HepG2 (cell line): ENCODE data around the gene AGBL3. TPM values are rescaled to one million over a fixed set of nuclear protein-coding genes. Genes with fewer than 3 reads are reported as not detected.

Experiments
- ELF4 ChIP-seq: sonication (generic); formaldehyde crosslinking; IDR thresholded peaks from 2 replicates; pipeline ENCODE4 v1.5.0; 2020; ENCODE audit warnings: missing genetic modification reagents, mild to moderate bottlenecking, moderate library complexity, borderline replicate concordance
- FOXJ3 ChIP-seq: sonication (generic); formaldehyde crosslinking; IDR thresholded peaks from 2 replicates; pipeline ENCODE4 v1.4.0; 2020; ENCODE audit warnings: missing genetic modification reagents, mild to moderate bottlenecking, borderline replicate concordance
- MIER2 ChIP-seq: IDR thresholded peaks from 2 replicates; pipeline ENCODE4 v1.6.1; 2016; ENCODE audit warnings: missing biosample characterization, missing genetic modification reagents
- POLR2A ChIP-seq, 2 experiments: IDR thresholded peaks; 2 replicates each; pipeline ENCODE4 v1.6.1; 2011; ENCODE audit warnings: low read depth in 2 of 2, low read length in 2 of 2, mild to moderate bottlenecking in 1 of 2, moderate library complexity in 1 of 2; ENCODE audit not compliant: insufficient read depth in 1 of 2
- RFXAP ChIP-seq: sonication (generic); formaldehyde crosslinking; IDR thresholded peaks from 2 replicates; pipeline ENCODE4 v1.4.0; 2020; ENCODE audit warnings: missing genetic modification reagents, borderline replicate concordance
- SP5 ChIP-seq: IDR thresholded peaks from 2 replicates; pipeline ENCODE4 v1.6.1; 2016; ENCODE audit warnings: low read depth, borderline replicate concordance
- ZBTB20 ChIP-seq: sonication (generic); formaldehyde crosslinking; IDR thresholded peaks from 2 replicates; pipeline ENCODE4 v1.8.1; 2023; ENCODE audit warnings: missing genetic modification reagents, low read depth, mild to moderate bottlenecking, borderline replicate concordance
- ZBTB38 ChIP-seq: sonication (generic); formaldehyde crosslinking; IDR thresholded peaks from 2 replicates; pipeline ENCODE4 v1.5.1; 2020; ENCODE audit warnings: mild to moderate bottlenecking, missing genetic modification reagents
- ZFAT ChIP-seq: sonication (generic); formaldehyde crosslinking; conservative IDR thresholded peaks from 2 replicates; pipeline ENCODE4 v1.8.1; 2023; ENCODE audit warnings: missing genetic modification reagents, inconsistent platforms
- ZFP37 ChIP-seq: sonication (generic); formaldehyde crosslinking; IDR thresholded peaks from 2 replicates; pipeline ENCODE4 v1.4.0; 2020; ENCODE audit warnings: missing genetic modification reagents, borderline replicate concordance
- ZNF30 ChIP-seq: sonication (generic); formaldehyde crosslinking; IDR thresholded peaks from 2 replicates; pipeline ENCODE4 v1.5.0; 2020; ENCODE audit warnings: mild to moderate bottlenecking, missing genetic modification reagents
- ZNF703 ChIP-seq: sonication (generic); formaldehyde crosslinking; IDR thresholded peaks from 2 replicates; pipeline ENCODE4 v1.5.1; 2020; ENCODE audit warnings: missing genetic modification reagents, mild to moderate bottlenecking, moderate library complexity, borderline replicate concordance
- polyA plus RNA-seq, 8 experiments: library from polyadenylated mRNA; depleted of rRNA in 3 of 8; stranded (reverse) in 7 of 8; unstranded in 1 of 8; fragments of >200 nt; fragmentation: Illumina TruSeq in 4 of 8; extraction: Trizol in 4 of 8; gene quantifications; 2 replicates each; pipeline versions ENCODE4 v1.2.1 to v1.2.3, GENCODE V29; 2011 to 2016; ENCODE audit warnings: low read depth in 4 of 8, missing spikeins in 1 of 8, mixed read lengths in 1 of 8; ENCODE audit not compliant: insufficient read depth in 1 of 8
- total RNA-seq, 5 experiments: library from RNA; depleted of rRNA; stranded (reverse); fragments of >200 nt; fragmentation: Illumina TruSeq; extraction: Trizol; gene quantifications; 2 replicates each; pipeline ENCODE4 v1.2.3, GENCODE V29; 2016; ENCODE audit warnings: low read depth in 1 of 5
- TF ChIP-seq, protein P1 (sequence below): IDR thresholded peaks from 2 replicates; pipeline ENCODE4 v1.6.1; 2016; ENCODE audit warnings: low read depth, missing genetic modification reagents, missing compliant biosample characterization
- TF ChIP-seq, protein P2 (sequence below): sonication (generic); formaldehyde crosslinking; IDR thresholded peaks from 2 replicates; pipeline ENCODE4 v1.4.0; 2020; ENCODE audit warnings: mild to moderate bottlenecking, missing genetic modification reagents
- TF ChIP-seq, protein P3 (sequence below): sonication (generic); formaldehyde crosslinking; IDR thresholded peaks from 2 replicates; pipeline ENCODE4 v1.4.0; 2020; ENCODE audit warnings: missing genetic modification reagents
- TF ChIP-seq, protein P4 (sequence below): sonication (generic); formaldehyde crosslinking; IDR thresholded peaks from 2 replicates; pipeline ENCODE4 v1.4.0; 2020; ENCODE audit warnings: mild to moderate bottlenecking, missing genetic modification reagents
- TF ChIP-seq, protein P5 (sequence below): sonication (generic); formaldehyde crosslinking; IDR thresholded peaks from 2 replicates; pipeline ENCODE4 v1.8.0; 2022; ENCODE audit warnings: missing genetic modification reagents, mild to moderate bottlenecking, inconsistent platforms, borderline replicate concordance

The AGBL3 gene
- total and polyA plus RNA-seq, 2 of the 13 experiments (the other 11 are each of a cell fraction or from before 2014, with no cell fraction given) = 2.2 to 7.2 TPM

DNA sequence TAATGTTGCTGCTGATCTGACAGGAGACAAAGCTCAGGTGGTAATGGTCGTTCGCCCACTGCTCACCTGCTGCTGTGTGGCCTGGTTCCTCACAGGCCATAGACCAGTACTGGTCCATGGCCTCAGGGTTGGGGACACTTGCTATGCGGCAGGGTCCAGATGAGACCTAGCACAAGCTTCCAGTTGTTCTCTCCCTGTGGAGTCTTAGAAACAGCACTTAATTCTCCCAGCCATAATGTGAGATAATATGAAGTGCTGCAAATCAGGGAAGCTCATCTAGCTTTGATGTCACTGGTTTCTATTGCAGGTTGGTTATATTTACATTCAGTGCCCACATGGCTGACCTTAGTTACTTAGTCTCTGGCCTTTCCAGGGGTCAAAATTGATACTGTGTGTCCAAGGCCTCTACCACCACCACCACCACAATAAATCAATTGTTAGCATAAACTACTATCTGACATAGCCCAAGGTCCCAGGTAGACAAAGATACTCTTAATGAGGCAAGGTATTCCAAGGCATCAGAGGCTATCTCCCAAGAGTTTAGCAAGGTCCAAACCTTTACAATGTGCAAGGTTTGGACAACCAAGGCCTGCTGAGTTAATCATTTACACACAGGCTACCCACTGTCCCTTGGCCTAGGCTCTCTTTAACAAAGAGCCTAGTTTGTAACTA, 11.0 kb downstream of the AGBL3 start (continued):
- no peak for TF ChIP-seq ZBTB20 (CRISPR knock-in tag)
- TF ChIP-seq ZBTB38 (CRISPR knock-in tag) = no peak
- TF ChIP-seq SP5 (CRISPR knock-in tag) = 0 out of 2 replicates have a peak, but pooled peaks have one; percentile 29
- TF ChIP-seq, protein P1, sequence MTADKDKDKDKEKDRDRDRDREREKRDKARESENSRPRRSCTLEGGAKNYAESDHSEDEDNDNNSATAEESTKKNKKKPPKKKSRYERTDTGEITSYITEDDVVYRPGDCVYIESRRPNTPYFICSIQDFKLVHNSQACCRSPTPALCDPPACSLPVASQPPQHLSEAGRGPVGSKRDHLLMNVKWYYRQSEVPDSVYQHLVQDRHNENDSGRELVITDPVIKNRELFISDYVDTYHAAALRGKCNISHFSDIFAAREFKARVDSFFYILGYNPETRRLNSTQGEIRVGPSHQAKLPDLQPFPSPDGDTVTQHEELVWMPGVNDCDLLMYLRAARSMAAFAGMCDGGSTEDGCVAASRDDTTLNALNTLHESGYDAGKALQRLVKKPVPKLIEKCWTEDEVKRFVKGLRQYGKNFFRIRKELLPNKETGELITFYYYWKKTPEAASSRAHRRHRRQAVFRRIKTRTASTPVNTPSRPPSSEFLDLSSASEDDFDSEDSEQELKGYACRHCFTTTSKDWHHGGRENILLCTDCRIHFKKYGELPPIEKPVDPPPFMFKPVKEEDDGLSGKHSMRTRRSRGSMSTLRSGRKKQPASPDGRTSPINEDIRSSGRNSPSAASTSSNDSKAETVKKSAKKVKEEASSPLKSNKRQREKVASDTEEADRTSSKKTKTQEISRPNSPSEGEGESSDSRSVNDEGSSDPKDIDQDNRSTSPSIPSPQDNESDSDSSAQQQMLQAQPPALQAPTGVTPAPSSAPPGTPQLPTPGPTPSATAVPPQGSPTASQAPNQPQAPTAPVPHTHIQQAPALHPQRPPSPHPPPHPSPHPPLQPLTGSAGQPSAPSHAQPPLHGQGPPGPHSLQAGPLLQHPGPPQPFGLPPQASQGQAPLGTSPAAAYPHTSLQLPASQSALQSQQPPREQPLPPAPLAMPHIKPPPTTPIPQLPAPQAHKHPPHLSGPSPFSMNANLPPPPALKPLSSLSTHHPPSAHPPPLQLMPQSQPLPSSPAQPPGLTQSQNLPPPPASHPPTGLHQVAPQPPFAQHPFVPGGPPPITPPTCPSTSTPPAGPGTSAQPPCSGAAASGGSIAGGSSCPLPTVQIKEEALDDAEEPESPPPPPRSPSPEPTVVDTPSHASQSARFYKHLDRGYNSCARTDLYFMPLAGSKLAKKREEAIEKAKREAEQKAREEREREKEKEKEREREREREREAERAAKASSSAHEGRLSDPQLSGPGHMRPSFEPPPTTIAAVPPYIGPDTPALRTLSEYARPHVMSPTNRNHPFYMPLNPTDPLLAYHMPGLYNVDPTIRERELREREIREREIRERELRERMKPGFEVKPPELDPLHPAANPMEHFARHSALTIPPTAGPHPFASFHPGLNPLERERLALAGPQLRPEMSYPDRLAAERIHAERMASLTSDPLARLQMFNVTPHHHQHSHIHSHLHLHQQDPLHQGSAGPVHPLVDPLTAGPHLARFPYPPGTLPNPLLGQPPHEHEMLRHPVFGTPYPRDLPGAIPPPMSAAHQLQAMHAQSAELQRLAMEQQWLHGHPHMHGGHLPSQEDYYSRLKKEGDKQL (CRISPR knock-in tag) = peak; percentile 95
- no peak; the same call in 1 of the 2 replicates for TF ChIP-seq FOXJ3
- no peak for TF ChIP-seq ZNF703 (CRISPR knock-in tag)
- TF ChIP-seq, protein P2, sequence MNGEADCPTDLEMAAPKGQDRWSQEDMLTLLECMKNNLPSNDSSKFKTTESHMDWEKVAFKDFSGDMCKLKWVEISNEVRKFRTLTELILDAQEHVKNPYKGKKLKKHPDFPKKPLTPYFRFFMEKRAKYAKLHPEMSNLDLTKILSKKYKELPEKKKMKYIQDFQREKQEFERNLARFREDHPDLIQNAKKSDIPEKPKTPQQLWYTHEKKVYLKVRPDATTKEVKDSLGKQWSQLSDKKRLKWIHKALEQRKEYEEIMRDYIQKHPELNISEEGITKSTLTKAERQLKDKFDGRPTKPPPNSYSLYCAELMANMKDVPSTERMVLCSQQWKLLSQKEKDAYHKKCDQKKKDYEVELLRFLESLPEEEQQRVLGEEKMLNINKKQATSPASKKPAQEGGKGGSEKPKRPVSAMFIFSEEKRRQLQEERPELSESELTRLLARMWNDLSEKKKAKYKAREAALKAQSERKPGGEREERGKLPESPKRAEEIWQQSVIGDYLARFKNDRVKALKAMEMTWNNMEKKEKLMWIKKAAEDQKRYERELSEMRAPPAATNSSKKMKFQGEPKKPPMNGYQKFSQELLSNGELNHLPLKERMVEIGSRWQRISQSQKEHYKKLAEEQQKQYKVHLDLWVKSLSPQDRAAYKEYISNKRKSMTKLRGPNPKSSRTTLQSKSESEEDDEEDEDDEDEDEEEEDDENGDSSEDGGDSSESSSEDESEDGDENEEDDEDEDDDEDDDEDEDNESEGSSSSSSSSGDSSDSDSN (CRISPR knock-in tag) = peak; percentile 61; the same call in 1 of the 2 replicates
- TF ChIP-seq MIER2 (CRISPR knock-in tag) = 0 out of 2 replicates have a peak, but pooled peaks have one; percentile 45
- TF ChIP-seq POLR2A (IDR thresholded peaks at IDR 0.05; ENCODE audit: insufficient read depth in 1 of 2, low read depth in 2 of 2, low read length in 2 of 2) = peak in 1 of 2 experiments; percentile 38; a peak in 2 of 4 replicates
- TF ChIP-seq, protein P3, sequence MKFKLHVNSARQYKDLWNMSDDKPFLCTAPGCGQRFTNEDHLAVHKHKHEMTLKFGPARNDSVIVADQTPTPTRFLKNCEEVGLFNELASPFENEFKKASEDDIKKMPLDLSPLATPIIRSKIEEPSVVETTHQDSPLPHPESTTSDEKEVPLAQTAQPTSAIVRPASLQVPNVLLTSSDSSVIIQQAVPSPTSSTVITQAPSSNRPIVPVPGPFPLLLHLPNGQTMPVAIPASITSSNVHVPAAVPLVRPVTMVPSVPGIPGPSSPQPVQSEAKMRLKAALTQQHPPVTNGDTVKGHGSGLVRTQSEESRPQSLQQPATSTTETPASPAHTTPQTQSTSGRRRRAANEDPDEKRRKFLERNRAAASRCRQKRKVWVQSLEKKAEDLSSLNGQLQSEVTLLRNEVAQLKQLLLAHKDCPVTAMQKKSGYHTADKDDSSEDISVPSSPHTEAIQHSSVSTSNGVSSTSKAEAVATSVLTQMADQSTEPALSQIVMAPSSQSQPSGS (CRISPR knock-in tag) = peak; percentile 78
- TF ChIP-seq ELF4 (CRISPR knock-in tag) = no peak
- TF ChIP-seq ZNF30 (CRISPR knock-in tag) = no peak
- TF ChIP-seq, protein P4, sequence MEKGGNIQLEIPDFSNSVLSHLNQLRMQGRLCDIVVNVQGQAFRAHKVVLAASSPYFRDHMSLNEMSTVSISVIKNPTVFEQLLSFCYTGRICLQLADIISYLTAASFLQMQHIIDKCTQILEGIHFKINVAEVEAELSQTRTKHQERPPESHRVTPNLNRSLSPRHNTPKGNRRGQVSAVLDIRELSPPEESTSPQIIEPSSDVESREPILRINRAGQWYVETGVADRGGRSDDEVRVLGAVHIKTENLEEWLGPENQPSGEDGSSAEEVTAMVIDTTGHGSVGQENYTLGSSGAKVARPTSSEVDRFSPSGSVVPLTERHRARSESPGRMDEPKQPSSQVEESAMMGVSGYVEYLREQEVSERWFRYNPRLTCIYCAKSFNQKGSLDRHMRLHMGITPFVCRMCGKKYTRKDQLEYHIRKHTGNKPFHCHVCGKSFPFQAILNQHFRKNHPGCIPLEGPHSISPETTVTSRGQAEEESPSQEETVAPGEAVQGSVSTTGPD (CRISPR knock-in tag) = peak; percentile 76; the same call in 1 of the 2 replicates
- TF ChIP-seq ZFAT = no peak
- TF ChIP-seq, protein P5, sequence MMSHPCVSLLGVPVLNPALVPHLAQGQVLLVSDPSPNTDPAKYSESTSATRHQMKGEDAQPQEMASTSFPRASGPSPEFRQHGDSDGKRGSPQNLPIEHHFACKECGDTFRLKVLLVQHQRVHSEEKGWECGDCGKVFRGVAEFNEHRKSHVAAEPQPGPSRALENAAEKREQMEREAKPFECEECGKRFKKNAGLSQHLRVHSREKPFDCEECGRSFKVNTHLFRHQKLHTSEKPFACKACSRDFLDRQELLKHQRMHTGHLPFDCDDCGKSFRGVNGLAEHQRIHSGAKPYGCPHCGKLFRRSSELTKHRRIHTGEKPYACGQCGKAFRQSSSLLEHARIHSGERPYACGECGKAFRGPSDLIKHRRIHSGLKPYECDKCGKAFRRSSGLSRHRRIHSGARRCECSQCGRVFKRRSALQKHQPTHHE = no peak
- TF ChIP-seq RFXAP (CRISPR knock-in tag) = 0 out of 2 replicates have a peak, but pooled peaks have one; percentile 34
- TF ChIP-seq ZFP37 (CRISPR knock-in tag) = no peak
